HG03442 (cell line): ENCODE measurements around the gene AAK1.
"Not testable (repeated sequence)": the region's sequence is repeated elsewhere in the genome, so short reads cannot be mapped to it uniquely, and the experiment has no call there.

Experiments
- ATAC-seq: cut with Tn5 transposase; IDR thresholded peaks from one replicate; pipeline ENCODE4 v1.9.1; 2021; ENCODE audit warnings: mild to moderate bottlenecking, moderate library complexity; ENCODE audit not compliant: unreplicated experiment

The AAK1 gene

GRCh38 chr2:69643602-69644505 is at the start of gene AAK1:
AAK1 (minus strand) TSS chr2:69643739; CDS start chr2:69643040, 699 bp downstream.
- peak; percentile 42 for ATAC-seq

GRCh38 chr2:69692424-69692823 is 48.9 kb upstream of the AAK1 start:
- no peak for ATAC-seq

GRCh38 chr2:69689969-69690368 is 46.4 kb upstream of the AAK1 start:
- no peak for ATAC-seq

- ATAC-seq: no peak
Observed at GRCh38 chr2:69689466-69689865, 45.9 kb upstream of the AAK1 start.

- ATAC-seq: no peak
Observed at GRCh38 chr2:69687971-69688611, 44.6 kb upstream of the AAK1 start.

GRCh38 chr2:69686813-69687212 is 43.3 kb upstream of the AAK1 start:
- ATAC-seq: no peak

- no peak for ATAC-seq
Observed at GRCh38 chr2:69685321-69686048, 41.9 kb upstream of the AAK1 start.

- ATAC-seq: no peak
Observed at GRCh38 chr2:69683170-69683971, 39.8 kb upstream of the AAK1 start.

GRCh38 chr2:69682525-69682924 is 39.0 kb upstream of the AAK1 start:
- no peak for ATAC-seq

GRCh38 chr2:69680001-69680675 is 36.6 kb upstream of the AAK1 start:
- ATAC-seq: no peak

- ATAC-seq: no peak
Observed at GRCh38 chr2:69677914-69678313, 34.4 kb upstream of the AAK1 start.

- no peak for ATAC-seq
Observed at GRCh38 chr2:69676146-69676545, 32.6 kb upstream of the AAK1 start.

- no peak for ATAC-seq
Observed at GRCh38 chr2:69674316-69674670, 30.8 kb upstream of the AAK1 start.

- not testable (repeated sequence) for ATAC-seq
Observed at GRCh38 chr2:69673098-69673497, 29.6 kb upstream of the AAK1 start.

- ATAC-seq: no peak
Observed at GRCh38 chr2:69669666-69670065, 26.1 kb upstream of the AAK1 start.

- no peak for ATAC-seq
Observed at GRCh38 chr2:69668598-69668997, 25.1 kb upstream of the AAK1 start.

GRCh38 chr2:69667805-69668382 is 24.4 kb upstream of the AAK1 start:
- no peak for ATAC-seq

GRCh38 chr2:69665152-69665551 is 21.6 kb upstream of the AAK1 start:
- ATAC-seq: no peak

- no peak for ATAC-seq
Observed at GRCh38 chr2:69663860-69664259, 20.3 kb upstream of the AAK1 start.

GRCh38 chr2:69662547-69662946 is 19.0 kb upstream of the AAK1 start:
- not testable (repeated sequence) for ATAC-seq
